GM12878 (cell line): ENCODE measurements around the gene DOHH. TPM values are rescaled to one million over a fixed set of nuclear protein-coding genes. Genes with fewer than 3 reads are reported as not detected.
A peak's percentile ranks its signal among the peaks of the same experiment; 100 is the strongest.

Experiments
- ATAC-seq: fragments of 200-7000 bp; cut with Tn5 transposase; 3 replicates; pipeline ENCODE4 v1.9.1; 2020; ENCODE audit warnings: mild to moderate bottlenecking, moderate library complexity
- BruUV-seq: library from RNA; stranded (reverse); fragments of 400-500 nt; replicated peaks from 2 replicates; lab custom pipeline; 2021; lab: Mats Ljungman, UMichigan
- CTCF ChIA-PET: fragments of 300-600 bp; sonication (Branson Sonifier 250); formaldehyde crosslinking; extraction: SDS; loops from one replicate; lab custom pipeline; 2021; ENCODE audit warnings: inconsistent platforms; lab: Yijun Ruan, JAX
- POLR2A ChIA-PET: fragments of 350-600 bp; formaldehyde crosslinking; extraction: SDS; loops from one replicate; lab custom pipeline; 2021; ENCODE audit warnings: inconsistent platforms; lab: Charles Lee
- RAD21 ChIA-PET: fragments of 300-600 bp; sonication (Branson Sonifier 250); formaldehyde crosslinking; loops from one replicate; lab custom pipeline; 2023; ENCODE audit warnings: antibody characterized with exemption; ENCODE audit not compliant: unreplicated experiment; lab: Charles Lee
- SMC1A ChIA-PET: fragments of 300-600 bp; sonication (Branson Sonifier 250); formaldehyde crosslinking; loops from one replicate; lab custom pipeline; 2023; ENCODE audit not compliant: unreplicated experiment, uncharacterized antibody; lab: Charles Lee
- DNase-seq: peaks from one replicate; pipeline ENCODE4 v3.0.0-alpha.2; 2011; ENCODE audit warnings: low read depth, low spot score
- FAIRE-seq: peaks from 3 replicates; lab custom pipeline; 2011; peaks lifted over from hg19 to GRCh38; lab: Jason Lieb, UNC
- H2AFZ ChIP-seq: 2 replicates; pipeline ENCODE4 v1.6.0; 2011; ENCODE audit warnings: low read depth, low read length, control low read depth; ENCODE audit not compliant: control insufficient read depth
- H3K27ac ChIP-seq: 2 replicates; pipeline ENCODE4 v1.5.1; 2011; ENCODE audit warnings: control low read depth; ENCODE audit not compliant: control insufficient read depth, insufficient read depth
- H3K27me3 ChIP-seq, 2 experiments: replicated peaks in 1 of 2; 2 replicates each; pipeline versions ENCODE4 v1.6.0 to v1.6.1; 2011; ENCODE audit warnings: low read length in 1 of 2; ENCODE audit not compliant: control insufficient read depth in 2 of 2, insufficient read depth in 2 of 2
- H3K36me3 ChIP-seq, 2 experiments: 2 replicates each; pipeline ENCODE4 v1.5.1; 2011; ENCODE audit warnings: low read length in 1 of 2; ENCODE audit not compliant: control insufficient read depth in 2 of 2, insufficient read depth in 2 of 2
- H3K4me1 ChIP-seq: 2 replicates; pipeline ENCODE4 v1.6.1; 2011; ENCODE audit warnings: mild to moderate bottlenecking, low read length, moderate library complexity, mixed read lengths; ENCODE audit not compliant: control insufficient read depth, insufficient read depth
- H3K4me2 ChIP-seq: 2 replicates; pipeline ENCODE4 v1.6.0; 2011; ENCODE audit warnings: control low read depth; ENCODE audit not compliant: control insufficient read depth, insufficient read depth
- H3K4me3 ChIP-seq: fragments of 200-600 bp; sonication (generic); 2 replicates; pipeline ENCODE4 v1.5.1; 2016
- H3K79me2 ChIP-seq: 2 replicates; pipeline ENCODE4 v1.6.0; 2011; ENCODE audit warnings: low read length; ENCODE audit not compliant: control insufficient read depth, insufficient read depth
- H3K9ac ChIP-seq: 2 replicates; pipeline ENCODE4 v1.8.0; 2011; ENCODE audit warnings: low read length, control low read depth, mixed read lengths; ENCODE audit not compliant: control insufficient read depth, insufficient read depth
- H3K9me3 ChIP-seq: replicated peaks from 3 replicates; pipeline ENCODE4 v1.5.1; 2011; ENCODE audit warnings: mild to moderate bottlenecking, low read length; ENCODE audit not compliant: control insufficient read depth, insufficient read depth
- H4K20me1 ChIP-seq: 2 replicates; pipeline ENCODE4 v1.6.0; 2011; ENCODE audit not compliant: control insufficient read depth, insufficient read depth
- ASH2L ChIP-seq: fragments of 300-600, 200-600 bp; sonication (generic); IDR thresholded peaks from 2 replicates; pipeline ENCODE4 v1.6.1; 2017; ENCODE audit warnings: low read depth, mild to moderate bottlenecking, borderline replicate concordance
- BMI1 ChIP-seq: fragments of 450-650 bp; IDR thresholded peaks from 2 replicates; pipeline ENCODE4 v1.6.1; 2016; ENCODE audit warnings: mild to moderate bottlenecking, moderate library complexity, borderline replicate concordance
- CREB1 ChIP-seq: IDR thresholded peaks from 2 replicates; pipeline ENCODE4 v1.6.1; 2012; ENCODE audit warnings: low read depth, mild to moderate bottlenecking, inconsistent platforms
- CTCF ChIP-seq, 3 experiments: IDR thresholded peaks in 2 of 3; conservative IDR thresholded peaks in 1 of 3; 2 replicates each; pipeline ENCODE4 v1.5.1; 2011; ENCODE audit warnings: low read depth in 3 of 3, low read length in 3 of 3, mild to moderate bottlenecking in 3 of 3, control low read depth in 2 of 3, moderate library complexity in 2 of 3, inconsistent platforms in 1 of 3, mixed read lengths in 1 of 3; ENCODE audit not compliant: control insufficient read depth in 2 of 3, insufficient read depth in 1 of 3; ENCODE audit errors: extremely low read depth in 1 of 3
- ETV6 ChIP-seq, 2 experiments: fragments of 450-650 bp in 1 of 2; IDR thresholded peaks in 1 of 2; conservative IDR thresholded peaks in 1 of 2; 2 replicates each; pipeline ENCODE4 v1.6.1; 2014; ENCODE audit warnings: antibody characterized with exemption in 1 of 2, borderline replicate concordance in 1 of 2, low read depth in 1 of 2, mild to moderate bottlenecking in 1 of 2, moderate library complexity in 1 of 2
- FOXK2 ChIP-seq: fragments of 450-650 bp; IDR thresholded peaks from 2 replicates; pipeline ENCODE4 v1.6.1; 2017; ENCODE audit warnings: mild to moderate bottlenecking, moderate library complexity
- HCFC1 ChIP-seq: fragments of 150-350 bp; IDR thresholded peaks from 2 replicates; pipeline ENCODE4 v1.6.1; 2014; ENCODE audit warnings: low read length
- IRF3 ChIP-seq: fragments of 450-650 bp; IDR thresholded peaks from 2 replicates; pipeline ENCODE4 v1.6.1; 2014; ENCODE audit warnings: mild to moderate bottlenecking
- NR2C1 ChIP-seq: fragments of 450-650 bp; IDR thresholded peaks from 2 replicates; pipeline ENCODE4 v1.6.1; 2017; ENCODE audit warnings: antibody characterized with exemption, mild to moderate bottlenecking, moderate library complexity
- RFX5 ChIP-seq: IDR thresholded peaks from 2 replicates; pipeline ENCODE4 v1.6.1; 2011; ENCODE audit warnings: low read depth, low read length, improper control_type of control experiment
- SMC3 ChIP-seq: IDR thresholded peaks from 2 replicates; pipeline ENCODE4 v1.6.1; 2011; ENCODE audit warnings: low read length, improper control_type of control experiment, borderline replicate concordance
- TCF12 ChIP-seq: IDR thresholded peaks from 2 replicates; pipeline ENCODE4 v1.6.1; 2011; ENCODE audit warnings: low read depth, mild to moderate bottlenecking, low read length
- YY1 ChIP-seq: IDR thresholded peaks from 2 replicates; pipeline ENCODE4 v1.6.1; 2011; ENCODE audit warnings: low read depth, mild to moderate bottlenecking, low read length
- ZNF384 ChIP-seq: IDR thresholded peaks from 2 replicates; pipeline ENCODE4 v1.6.1; 2012; ENCODE audit warnings: low read depth, mild to moderate bottlenecking, low read length, improper control_type of control experiment, borderline replicate concordance
- ZSCAN29 ChIP-seq: fragments of 450-650 bp; IDR thresholded peaks from 2 replicates; pipeline ENCODE4 v1.6.1; 2017; ENCODE audit warnings: mild to moderate bottlenecking, moderate library complexity
- ZZZ3 ChIP-seq: IDR thresholded peaks from 2 replicates; pipeline ENCODE4 v1.6.1; 2011; ENCODE audit warnings: low read depth; ENCODE audit not compliant: control insufficient read depth, insufficient read length
- WGBS: methylation state at CpG from one replicate; pipeline ENCODE4 v1.1.6; 2016; ENCODE audit warnings: low lambda C conversion rate; ENCODE audit not compliant: insufficient replicate concordance, insufficient coverage; ENCODE audit errors: missing lambda C conversion rate; 5-methylcytosine and 5-hydroxymethylcytosine counted together
- in situ Hi-C: fragments of 300-500 bp; cut with MboI; formaldehyde crosslinking; loops from 9 replicates; pipeline ENCODE4 v1.14.3; 2018; ENCODE audit warnings: mixed read lengths
- intact Hi-C: fragments of 100-400 bp; cut with micrococcal nuclease; formaldehyde crosslinking; loops from one replicate; pipeline ENCODE4 v1.14.2; 2022; ENCODE audit not compliant: unreplicated experiment
- polyA plus RNA-seq, 11 experiments: library from polyadenylated mRNA; depleted of rRNA in 4 of 11; unstranded in 6 of 11; stranded (reverse) in 5 of 11; fragments of >200 nt; fragmentation: Nextera tagmentation in 4 of 11; fragmentation: Illumina TruSeq in 1 of 11; extraction: Ambion mirVana in 4 of 11; extraction: Trizol in 1 of 11; gene quantifications; 1 replicate in 1 of 11; 2 replicates in 10 of 11; pipeline versions ENCODE4 v1.2.1 to v1.2.3, GENCODE V29; 2011 to 2016; ENCODE audit warnings: inconsistent platforms in 2 of 11, missing spikeins in 2 of 11, low read depth in 1 of 11
- total RNA-seq, 4 experiments: library from RNA; depleted of rRNA in 3 of 4; stranded (reverse); fragments of >200 nt in 3 of 4; fragmentation: Illumina TruSeq in 1 of 4; extraction: Trizol in 1 of 4; gene quantifications; 2 replicates each; pipeline versions ENCODE4 v1.2.1 to v1.2.3, GENCODE V29; 2013 to 2021

Gene DOHH
- total and polyA plus RNA-seq, 10 of the 15 experiments (the other 5 are each of a cell fraction or from before 2014, with no cell fraction given), result 0.11 to 28.6 (median 11.7) TPM

- TF ChIP-seq CTCF (IDR thresholded peaks at IDR 0.05 in 2 of 3, conservative IDR thresholded peaks at IDR 0.05 in 1 of 3; ENCODE audit: control insufficient read depth in 2 of 3, extremely low read depth in 1 of 3, insufficient read depth in 1 of 3, low read depth in 3 of 3, low read length in 3 of 3) (no peak), RFX5 (peak; percentile 50; the same call in 1 of the 2 replicates), NR2C1 (no peak), SMC3 (no peak), ASH2L (no peak), TCF12 (no peak), FOXK2 (peak; percentile 54), ETV6 (conservative IDR thresholded peaks at IDR 0.05 in 1 of 2, IDR thresholded peaks at IDR 0.05 in 1 of 2; ENCODE audit: borderline replicate concordance in 1 of 2, low read depth in 1 of 2) (no peak), CREB1 (peak; percentile 97), BMI1 (peak; percentile 99)
Measured at GRCh38 chr19:3505598-3506383, 5.3 kb upstream of the DOHH start, which contains the start of gene FZR1 (continued).

- WGBS, result 85% methylated on average over 5 of the region's 5 CpGs
- H3K27me3 ChIP-seq, result no peaks in the 10 kb centered on the region
- CTCF ChIA-PET, result no interaction called here
- H3K79me2 ChIP-seq, result peaks cover 38% of the 10 kb centered on the region
- FAIRE-seq (peak; percentile 89), DNase-seq (no peak), ATAC-seq (no peak)
- POLR2A ChIA-PET, result no interaction called here
- in situ Hi-C loops, result no loop called here
- SMC1A ChIA-PET, result no interaction called here
- RAD21 ChIA-PET, result no interaction called here
- H2AFZ ChIP-seq, result no peak overlapping the region
- no peaks in the 10 kb centered on the region; a peak in 3 of 4 replicates for H3K36me3 ChIP-seq
- H3K9ac ChIP-seq, result no peak overlapping the region
- H3K4me2 ChIP-seq, result peak overlapping the region; percentile 15; the same call in 1 of the 2 replicates
- peaks cover 7% of the 10 kb centered on the region for H3K4me1 ChIP-seq
- no peak overlapping the region for H3K4me3 ChIP-seq
- no TSS peak for BruUV-seq
- intact Hi-C loops, result no loop called here
- H3K27ac ChIP-seq, result no peak overlapping the region
- no peaks in the 10 kb centered on the region for H3K9me3 ChIP-seq
- H4K20me1 ChIP-seq, result no peaks in the 10 kb centered on the region
- no peak for TF ChIP-seq CTCF (IDR thresholded peaks at IDR 0.05 in 2 of 3, conservative IDR thresholded peaks at IDR 0.05 in 1 of 3; ENCODE audit: control insufficient read depth in 2 of 3, extremely low read depth in 1 of 3, insufficient read depth in 1 of 3, low read depth in 3 of 3, low read length in 3 of 3)
- no peak for TF ChIP-seq HCFC1
- TF ChIP-seq ZZZ3, result no peak
- no peak for TF ChIP-seq YY1
- no peak for TF ChIP-seq IRF3
- TF ChIP-seq ZSCAN29, result no peak
- TF ChIP-seq ZNF384, result no peak
Measured at GRCh38 chr19:3504735-3505134, 4.3 kb upstream of the DOHH start.
